Neural cell (in vitro differentiated cells): ENCODE measurements around the gene FBXO45. TPM values are rescaled to one million over a fixed set of nuclear protein-coding genes. Genes with fewer than 3 reads are reported as not detected.
"Not testable (repeated sequence)": the region's sequence is repeated elsewhere in the genome, so short reads cannot be mapped to it uniquely, and the experiment has no call there.

Experiments used
- H2AFZ ChIP-seq: fragments of 200-600, 300-800 bp; sonication (generic), shearing (Covaris generic); 2 replicates; pipeline ENCODE4 v1.6.0; 2014; ENCODE audit warnings: low read depth, mild to moderate bottlenecking, antibody characterized with exemption, low read length, moderate library complexity
- H3F3A ChIP-seq: fragments of 200-600 bp; shearing (Covaris generic); 2 replicates; pipeline ENCODE4 v1.6.1; 2016; ENCODE audit warnings: mild to moderate bottlenecking, moderate library complexity, mixed read lengths, antibody characterized with exemption, low read length; ENCODE audit not compliant: insufficient read depth, poor library complexity, severe bottlenecking
- H3K27ac ChIP-seq: fragments of 200-600, 300-800 bp; sonication (generic), shearing (Covaris generic); 2 replicates; pipeline ENCODE4 v1.5.1; 2014; ENCODE audit warnings: mild to moderate bottlenecking, low read length, moderate library complexity
- H3K27me3 ChIP-seq: fragments of 300-800, 200-600 bp; sonication (generic), shearing (Covaris generic); 2 replicates; pipeline ENCODE4 v1.6.0; 2014; ENCODE audit warnings: mild to moderate bottlenecking, low read depth, low read length, moderate library complexity; ENCODE audit not compliant: insufficient read depth
- H3K36me3 ChIP-seq: fragments of 300-800, 200-600 bp; sonication (generic), shearing (Covaris generic); 2 replicates; pipeline ENCODE4 v1.5.1; 2014; ENCODE audit warnings: mild to moderate bottlenecking, antibody characterized with exemption, low read length, moderate library complexity; ENCODE audit not compliant: insufficient read depth
- H3K4me2 ChIP-seq: fragments of 300-800, 200-600 bp; sonication (generic), shearing (Covaris generic); 2 replicates; pipeline ENCODE4 v1.6.0; 2014; ENCODE audit warnings: mild to moderate bottlenecking, low read length
- H3K4me3 ChIP-seq: fragments of 300-800, 200-600 bp; sonication (generic), shearing (Covaris generic); 2 replicates; pipeline ENCODE4 v1.5.1; 2014; ENCODE audit warnings: mild to moderate bottlenecking, low read length, moderate library complexity
- H3K79me2 ChIP-seq: fragments of 200-600 bp; shearing (Covaris generic); replicated peaks from 2 replicates; pipeline ENCODE4 v1.6.0; 2014; ENCODE audit warnings: mild to moderate bottlenecking, low read length, moderate library complexity; ENCODE audit not compliant: insufficient read depth
- H3K9ac ChIP-seq: fragments of 300-800, 200-600 bp; sonication (generic), shearing (Covaris generic); 2 replicates; pipeline ENCODE4 v1.6.1; 2016; ENCODE audit warnings: mild to moderate bottlenecking, low read length, mixed read lengths
- H3K9me2 ChIP-seq: fragments of 200-600 bp; shearing (Covaris generic); 2 replicates; pipeline ENCODE4 v1.6.1; 2016; ENCODE audit warnings: mild to moderate bottlenecking, low read length, mixed read lengths; ENCODE audit not compliant: insufficient read depth
- H3K9me3 ChIP-seq: fragments of 200-600, 300-800 bp; sonication (generic), shearing (Covaris generic); 2 replicates; pipeline ENCODE4 v1.6.1; 2016; ENCODE audit warnings: mild to moderate bottlenecking, mixed run types, low read length, moderate library complexity, mixed read lengths
- H4K20me1 ChIP-seq: fragments of 200-600 bp; shearing (Covaris generic); 2 replicates; pipeline ENCODE4 v1.6.1; 2016; ENCODE audit warnings: mild to moderate bottlenecking, mixed run types; ENCODE audit not compliant: insufficient read depth
- EP300 ChIP-seq: fragments of 450-650 bp; conservative IDR thresholded peaks from 2 replicates; pipeline ENCODE4 v1.6.1; 2014; ENCODE audit warnings: antibody characterized with exemption, mild to moderate bottlenecking, moderate library complexity; ENCODE audit not compliant: poor library complexity, severe bottlenecking
- EZH2 ChIP-seq: fragments of 200-600, 300-800 bp; shearing (Covaris generic), sonication (generic); IDR thresholded peaks from 2 replicates; pipeline ENCODE4 v1.6.1; 2014; ENCODE audit warnings: antibody characterized with exemption, low read length, borderline replicate concordance, mild to moderate bottlenecking; ENCODE audit not compliant: insufficient read depth, poor library complexity, severe bottlenecking
- MXI1 ChIP-seq: fragments of 450-650 bp; conservative IDR thresholded peaks from 2 replicates; pipeline ENCODE4 v1.6.1; 2014; ENCODE audit warnings: antibody characterized with exemption, mild to moderate bottlenecking; ENCODE audit not compliant: poor library complexity, severe bottlenecking
- POLR2AphosphoS5 ChIP-seq: IDR thresholded peaks from 2 replicates; pipeline ENCODE4 v1.6.1; 2012
- RAD21 ChIP-seq: fragments of 450-650 bp; conservative IDR thresholded peaks from 2 replicates; pipeline ENCODE4 v1.6.1; 2014; ENCODE audit warnings: antibody characterized with exemption, mild to moderate bottlenecking, moderate library complexity
- SMC3 ChIP-seq: fragments of 450-650 bp; conservative IDR thresholded peaks from 2 replicates; pipeline ENCODE4 v1.6.1; 2014; ENCODE audit warnings: antibody characterized with exemption, mild to moderate bottlenecking, moderate library complexity; ENCODE audit not compliant: poor library complexity
- TAF1 ChIP-seq: IDR thresholded peaks from 2 replicates; pipeline ENCODE4 v1.6.1; 2012; ENCODE audit warnings: low read depth
- polyA plus RNA-seq: library from polyadenylated mRNA; depleted of rRNA; stranded (reverse); fragments of >200 nt; gene quantifications from 2 replicates; pipeline ENCODE4 v1.2.3, GENCODE V29; 2014
- TF ChIP-seq, protein P1 (sequence below): fragments of 450-650 bp; IDR thresholded peaks from 2 replicates; pipeline ENCODE4 v1.5.1; 2014; ENCODE audit warnings: antibody characterized with exemption, mild to moderate bottlenecking, moderate library complexity; ENCODE audit not compliant: poor library complexity, severe bottlenecking
- TF ChIP-seq, protein P2 (sequence below): IDR thresholded peaks from 2 replicates; pipeline ENCODE4 v1.6.1; 2012; ENCODE audit warnings: borderline replicate concordance

FBXO45 gene
- polyA plus RNA-seq, 1 donor from 2014 or later = 35.3 TPM

DNA sequence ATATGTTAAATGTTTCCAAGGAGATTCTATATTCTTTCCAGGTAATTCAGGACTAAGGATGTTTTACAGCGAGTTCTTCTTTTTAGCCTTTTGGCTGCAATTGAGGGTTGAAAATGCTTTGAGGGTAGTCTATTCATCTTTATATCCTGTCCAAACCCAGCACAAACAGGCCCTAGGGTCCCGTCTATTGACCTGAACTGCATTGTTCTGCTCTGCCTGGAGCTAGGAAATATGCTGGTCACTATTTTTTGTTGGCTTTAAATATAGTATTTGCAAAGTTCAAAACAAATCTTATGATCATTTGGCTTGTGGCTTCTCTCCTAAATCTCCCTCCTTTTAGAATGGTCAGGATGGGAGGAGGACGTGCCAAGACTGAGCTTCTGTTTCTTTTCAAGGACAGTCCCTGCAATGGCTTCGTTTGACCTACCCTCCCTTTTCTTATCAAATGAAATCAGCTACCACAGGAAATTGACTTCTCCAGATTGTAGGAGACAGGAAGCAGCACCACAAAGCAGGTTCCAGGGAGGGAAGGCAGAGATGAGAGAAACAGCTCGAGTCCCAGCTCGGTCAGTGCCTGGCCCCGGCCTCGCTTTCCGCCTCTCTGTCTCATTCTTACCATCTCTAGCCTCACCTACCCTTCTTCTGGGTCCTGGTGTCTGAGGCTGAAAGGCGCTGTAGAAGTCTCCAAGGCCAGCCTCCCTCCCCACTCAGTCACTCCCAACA, 43.5 kb downstream of the FBXO45 start:
- Histone ChIP-seq H3K4me3 (no peak overlapping the region), H3K9me3 (no peaks in the 10 kb centered on the region), H4K20me1 (no peaks in the 10 kb centered on the region), H3K9me2 (no peaks in the 10 kb centered on the region), H3K9ac (no peak overlapping the region), H3K36me3 (no peaks in the 10 kb centered on the region), H3K79me2 (no peaks in the 10 kb centered on the region), H3K27me3 (no peaks in the 10 kb centered on the region), H3K27ac (no peak overlapping the region), H3K4me2 (no peak overlapping the region), H2AFZ (no peak overlapping the region), H3F3A (no peaks in the 10 kb centered on the region)
- TF ChIP-seq EP300 (no peak), TAF1 (no peak), MXI1 (no peak), SMC3 (no peak), EZH2 (no peak), POLR2AphosphoS5 (no peak), RAD21 (no peak)
- TF ChIP-seq, protein P1, sequence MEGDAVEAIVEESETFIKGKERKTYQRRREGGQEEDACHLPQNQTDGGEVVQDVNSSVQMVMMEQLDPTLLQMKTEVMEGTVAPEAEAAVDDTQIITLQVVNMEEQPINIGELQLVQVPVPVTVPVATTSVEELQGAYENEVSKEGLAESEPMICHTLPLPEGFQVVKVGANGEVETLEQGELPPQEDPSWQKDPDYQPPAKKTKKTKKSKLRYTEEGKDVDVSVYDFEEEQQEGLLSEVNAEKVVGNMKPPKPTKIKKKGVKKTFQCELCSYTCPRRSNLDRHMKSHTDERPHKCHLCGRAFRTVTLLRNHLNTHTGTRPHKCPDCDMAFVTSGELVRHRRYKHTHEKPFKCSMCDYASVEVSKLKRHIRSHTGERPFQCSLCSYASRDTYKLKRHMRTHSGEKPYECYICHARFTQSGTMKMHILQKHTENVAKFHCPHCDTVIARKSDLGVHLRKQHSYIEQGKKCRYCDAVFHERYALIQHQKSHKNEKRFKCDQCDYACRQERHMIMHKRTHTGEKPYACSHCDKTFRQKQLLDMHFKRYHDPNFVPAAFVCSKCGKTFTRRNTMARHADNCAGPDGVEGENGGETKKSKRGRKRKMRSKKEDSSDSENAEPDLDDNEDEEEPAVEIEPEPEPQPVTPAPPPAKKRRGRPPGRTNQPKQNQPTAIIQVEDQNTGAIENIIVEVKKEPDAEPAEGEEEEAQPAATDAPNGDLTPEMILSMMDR = no peak
- TF ChIP-seq, protein P2, sequence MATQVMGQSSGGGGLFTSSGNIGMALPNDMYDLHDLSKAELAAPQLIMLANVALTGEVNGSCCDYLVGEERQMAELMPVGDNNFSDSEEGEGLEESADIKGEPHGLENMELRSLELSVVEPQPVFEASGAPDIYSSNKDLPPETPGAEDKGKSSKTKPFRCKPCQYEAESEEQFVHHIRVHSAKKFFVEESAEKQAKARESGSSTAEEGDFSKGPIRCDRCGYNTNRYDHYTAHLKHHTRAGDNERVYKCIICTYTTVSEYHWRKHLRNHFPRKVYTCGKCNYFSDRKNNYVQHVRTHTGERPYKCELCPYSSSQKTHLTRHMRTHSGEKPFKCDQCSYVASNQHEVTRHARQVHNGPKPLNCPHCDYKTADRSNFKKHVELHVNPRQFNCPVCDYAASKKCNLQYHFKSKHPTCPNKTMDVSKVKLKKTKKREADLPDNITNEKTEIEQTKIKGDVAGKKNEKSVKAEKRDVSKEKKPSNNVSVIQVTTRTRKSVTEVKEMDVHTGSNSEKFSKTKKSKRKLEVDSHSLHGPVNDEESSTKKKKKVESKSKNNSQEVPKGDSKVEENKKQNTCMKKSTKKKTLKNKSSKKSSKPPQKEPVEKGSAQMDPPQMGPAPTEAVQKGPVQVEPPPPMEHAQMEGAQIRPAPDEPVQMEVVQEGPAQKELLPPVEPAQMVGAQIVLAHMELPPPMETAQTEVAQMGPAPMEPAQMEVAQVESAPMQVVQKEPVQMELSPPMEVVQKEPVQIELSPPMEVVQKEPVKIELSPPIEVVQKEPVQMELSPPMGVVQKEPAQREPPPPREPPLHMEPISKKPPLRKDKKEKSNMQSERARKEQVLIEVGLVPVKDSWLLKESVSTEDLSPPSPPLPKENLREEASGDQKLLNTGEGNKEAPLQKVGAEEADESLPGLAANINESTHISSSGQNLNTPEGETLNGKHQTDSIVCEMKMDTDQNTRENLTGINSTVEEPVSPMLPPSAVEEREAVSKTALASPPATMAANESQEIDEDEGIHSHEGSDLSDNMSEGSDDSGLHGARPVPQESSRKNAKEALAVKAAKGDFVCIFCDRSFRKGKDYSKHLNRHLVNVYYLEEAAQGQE = no peak

DNA sequence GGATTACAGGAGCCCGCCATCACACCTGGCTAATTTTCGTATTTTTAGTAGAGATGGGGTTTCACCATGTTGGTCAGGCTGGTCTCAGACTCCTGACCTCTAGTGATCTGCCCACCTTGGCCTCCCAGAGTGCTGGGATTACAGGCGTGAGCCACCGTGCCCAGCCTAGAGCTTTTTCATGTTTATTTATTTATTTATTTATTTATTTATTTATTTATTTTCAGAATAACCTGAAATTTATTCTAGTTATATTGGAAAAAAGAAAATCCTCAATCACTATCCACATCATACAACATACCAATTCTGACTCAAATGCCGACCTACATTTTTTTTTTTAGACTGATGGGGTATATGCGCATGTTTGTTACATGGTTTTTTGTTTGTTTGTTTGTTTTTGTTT, 46.8 kb downstream of the FBXO45 start:
- H3K79me2 ChIP-seq, H4K20me1 ChIP-seq, H3K36me3 ChIP-seq: not testable (repeated sequence)

More for the DNA sequence above, 46.8 kb downstream of the FBXO45 start:
- not testable (repeated sequence) for H3K4me2 ChIP-seq, H2AFZ ChIP-seq, H3K27ac ChIP-seq, H3K9me2 ChIP-seq, H3K9me3 ChIP-seq, H3K4me3 ChIP-seq, H3K27me3 ChIP-seq, H3F3A ChIP-seq, H3K9ac ChIP-seq
